AG09309 (cell line): ENCODE results near the gene CDH13.

Source experiments
- DNase-seq: peaks from one replicate; pipeline ENCODE4 v3.0.0-alpha.2; 2010; ENCODE audit warnings: low read depth
- H3K4me3 ChIP-seq: 2 replicates; pipeline ENCODE4 v1.5.1; 2011; ENCODE audit warnings: mild to moderate bottlenecking, low read depth, low read length, moderate library complexity; ENCODE audit not compliant: control insufficient read depth
- TF ChIP-seq, protein P1 (sequence below): IDR thresholded peaks from 2 replicates; pipeline ENCODE4 v1.5.1; 2011; ENCODE audit warnings: mild to moderate bottlenecking, low read depth, low read length, inconsistent platforms; ENCODE audit not compliant: insufficient read depth, control insufficient read depth; ENCODE audit errors: missing control alignments

The CDH13 gene

GRCh38 chr16:83201748-83202147 is 575.0 kb downstream of the CDH13 start:
- no peak for DNase-seq
- TF ChIP-seq, protein P1, sequence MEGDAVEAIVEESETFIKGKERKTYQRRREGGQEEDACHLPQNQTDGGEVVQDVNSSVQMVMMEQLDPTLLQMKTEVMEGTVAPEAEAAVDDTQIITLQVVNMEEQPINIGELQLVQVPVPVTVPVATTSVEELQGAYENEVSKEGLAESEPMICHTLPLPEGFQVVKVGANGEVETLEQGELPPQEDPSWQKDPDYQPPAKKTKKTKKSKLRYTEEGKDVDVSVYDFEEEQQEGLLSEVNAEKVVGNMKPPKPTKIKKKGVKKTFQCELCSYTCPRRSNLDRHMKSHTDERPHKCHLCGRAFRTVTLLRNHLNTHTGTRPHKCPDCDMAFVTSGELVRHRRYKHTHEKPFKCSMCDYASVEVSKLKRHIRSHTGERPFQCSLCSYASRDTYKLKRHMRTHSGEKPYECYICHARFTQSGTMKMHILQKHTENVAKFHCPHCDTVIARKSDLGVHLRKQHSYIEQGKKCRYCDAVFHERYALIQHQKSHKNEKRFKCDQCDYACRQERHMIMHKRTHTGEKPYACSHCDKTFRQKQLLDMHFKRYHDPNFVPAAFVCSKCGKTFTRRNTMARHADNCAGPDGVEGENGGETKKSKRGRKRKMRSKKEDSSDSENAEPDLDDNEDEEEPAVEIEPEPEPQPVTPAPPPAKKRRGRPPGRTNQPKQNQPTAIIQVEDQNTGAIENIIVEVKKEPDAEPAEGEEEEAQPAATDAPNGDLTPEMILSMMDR: no peak
- H3K4me3 ChIP-seq: no peak overlapping the region

GRCh38 chr16:83205896-83206295 is 579.1 kb downstream of the CDH13 start:
- no peak for DNase-seq
- no peak overlapping the region for H3K4me3 ChIP-seq
- TF ChIP-seq, protein P1: no peak

GRCh38 chr16:83206426-83206825 is 579.7 kb downstream of the CDH13 start:
- DNase-seq: no peak
- TF ChIP-seq, protein P1: no peak
- no peak overlapping the region for H3K4me3 ChIP-seq

- DNase-seq: no peak
- no peak overlapping the region for H3K4me3 ChIP-seq
- TF ChIP-seq, protein P1: no peak
These were observed 584.9 kb downstream of the CDH13 start for GRCh38 chr16:83211711-83212110.

- TF ChIP-seq, protein P1: no peak
- no peak for DNase-seq
- no peak overlapping the region for H3K4me3 ChIP-seq
These were observed 585.6 kb downstream of the CDH13 start for GRCh38 chr16:83212301-83212841.

GRCh38 chr16:83214671-83215070 is 587.9 kb downstream of the CDH13 start:
- DNase-seq: no peak
- TF ChIP-seq, protein P1: no peak
- H3K4me3 ChIP-seq: no peak overlapping the region

DNA sequence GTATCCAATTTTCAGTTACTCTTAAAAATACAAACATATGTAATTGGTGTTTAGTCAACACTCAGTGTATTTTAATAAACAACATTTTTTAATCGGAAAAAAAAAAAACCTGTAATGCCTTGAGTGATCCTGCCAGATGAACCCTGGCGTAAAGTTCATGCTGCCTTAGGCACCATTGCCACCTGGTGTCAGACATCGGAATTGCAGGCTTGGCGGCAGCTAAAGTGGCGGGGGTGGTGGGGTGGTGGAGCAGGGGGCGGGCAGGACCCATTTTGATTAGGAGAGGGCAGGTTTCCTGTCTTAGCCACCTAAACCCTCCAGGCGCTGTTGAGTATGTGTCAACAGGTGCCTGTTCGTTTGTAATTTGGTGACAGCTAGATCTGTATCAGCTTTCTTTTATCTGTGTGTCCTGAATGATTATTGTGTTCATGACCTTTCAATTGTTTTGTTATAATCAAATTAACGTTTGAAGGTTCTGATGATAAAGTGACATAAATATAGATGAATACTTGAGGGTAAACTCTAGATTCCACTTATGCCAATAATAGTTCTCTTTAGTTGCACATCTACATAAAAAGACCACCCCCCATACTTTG is 588.7 kb downstream of the CDH13 start:
- TF ChIP-seq, protein P1: peak; percentile 74
- no peak overlapping the region for H3K4me3 ChIP-seq
- DNase-seq: no peak
